ENCODE data around the gene FAM78B.

The FAM78B gene

GRCh38 chr1:166145499-166145898, 21.3 kb downstream of the FAM78B start:
- DNase-seq (no peak), ATAC-seq (ENCODE audit: insufficient read depth, low read depth) (no peak)
- Histone ChIP-seq H3K36me3 (ENCODE audit: insufficient read depth, low read length) (no peaks in the 10 kb centered on the region), H4K20me1 (ENCODE audit: insufficient read depth, low read length) (no peaks in the 10 kb centered on the region), H3K9me3 (ENCODE audit: insufficient read depth, low read length, severe bottlenecking) (no peaks in the 10 kb centered on the region), H3K79me2 (ENCODE audit: insufficient read depth, low read length) (no peaks in the 10 kb centered on the region), H3K4me2 (ENCODE audit: insufficient read depth, low read length) (no peak overlapping the region), H3K4me3 (ENCODE audit: low read depth in 1 of 2, low read length in 2 of 2) (no peak overlapping the region), H2AFZ (ENCODE audit: low read depth, low read length) (no peak overlapping the region), H3K4me1 (ENCODE audit: insufficient read depth, low read length) (no peaks in the 10 kb centered on the region), H3K27me3 (ENCODE audit: insufficient read depth, low read length, poor library complexity) (peaks cover 10% of the 10 kb centered on the region), H3K9ac (ENCODE audit: low read depth, low read length) (no peak overlapping the region), H3K27ac (ENCODE audit: low read length) (no peak overlapping the region)
- TF ChIP-seq EZH2 (IDR thresholded peaks at IDR 0.05; ENCODE audit: borderline replicate concordance, low read depth, low read length, severe bottlenecking): no peak
- TF ChIP-seq CTCF (IDR thresholded peaks at IDR 0.05; ENCODE audit: borderline replicate concordance, extremely low read depth, low read length, poor library complexity, severe bottlenecking): no peak

- ATAC-seq (ENCODE audit: insufficient read depth, low read depth): no peak
- no peaks in the 10 kb centered on the region for H3K4me1 ChIP-seq (ENCODE audit: insufficient read depth, low read length)
- TF ChIP-seq CTCF (IDR thresholded peaks at IDR 0.05; ENCODE audit: borderline replicate concordance, extremely low read depth, low read length, poor library complexity, severe bottlenecking): no peak
- TF ChIP-seq EZH2 (IDR thresholded peaks at IDR 0.05; ENCODE audit: borderline replicate concordance, low read depth, low read length, severe bottlenecking): no peak
- H3K79me2 ChIP-seq (ENCODE audit: insufficient read depth, low read length): no peaks in the 10 kb centered on the region
- H3K4me2 ChIP-seq (ENCODE audit: insufficient read depth, low read length): no peak overlapping the region
- no peak overlapping the region for H2AFZ ChIP-seq (ENCODE audit: low read depth, low read length)
- DNase-seq: no peak
- no peak overlapping the region for H3K4me3 ChIP-seq (ENCODE audit: low read depth in 1 of 2, low read length in 2 of 2)
- no peaks in the 10 kb centered on the region for H3K36me3 ChIP-seq (ENCODE audit: insufficient read depth, low read length)
- H3K27me3 ChIP-seq (ENCODE audit: insufficient read depth, low read length, poor library complexity): peaks cover 6% of the 10 kb centered on the region
- no peaks in the 10 kb centered on the region for H3K9me3 ChIP-seq (ENCODE audit: insufficient read depth, low read length, severe bottlenecking)
- no peaks in the 10 kb centered on the region for H4K20me1 ChIP-seq (ENCODE audit: insufficient read depth, low read length)
- no peak overlapping the region for H3K9ac ChIP-seq (ENCODE audit: low read depth, low read length)
- H3K27ac ChIP-seq (ENCODE audit: low read length): no peak overlapping the region
Observed at GRCh38 chr1:166141969-166142368, 24.8 kb downstream of the FAM78B start.

- TF ChIP-seq CTCF (IDR thresholded peaks at IDR 0.05; ENCODE audit: borderline replicate concordance, extremely low read depth, low read length, poor library complexity, severe bottlenecking): no peak
- no peak for TF ChIP-seq EZH2 (IDR thresholded peaks at IDR 0.05; ENCODE audit: borderline replicate concordance, low read depth, low read length, severe bottlenecking)
- DNase-seq (no peak), ATAC-seq (ENCODE audit: insufficient read depth, low read depth) (no peak)
- Histone ChIP-seq H3K79me2 (ENCODE audit: insufficient read depth, low read length) (no peaks in the 10 kb centered on the region), H3K4me2 (ENCODE audit: insufficient read depth, low read length) (no peak overlapping the region), H3K9ac (ENCODE audit: low read depth, low read length) (no peak overlapping the region), H3K27me3 (ENCODE audit: insufficient read depth, low read length, poor library complexity) (peaks cover 6% of the 10 kb centered on the region), H3K27ac (ENCODE audit: low read length) (no peak overlapping the region), H3K4me3 (ENCODE audit: low read depth in 1 of 2, low read length in 2 of 2) (no peak overlapping the region), H2AFZ (ENCODE audit: low read depth, low read length) (no peak overlapping the region), H3K36me3 (ENCODE audit: insufficient read depth, low read length) (no peaks in the 10 kb centered on the region), H3K9me3 (ENCODE audit: insufficient read depth, low read length, severe bottlenecking) (no peaks in the 10 kb centered on the region), H3K4me1 (ENCODE audit: insufficient read depth, low read length) (no peaks in the 10 kb centered on the region), H4K20me1 (ENCODE audit: insufficient read depth, low read length) (no peaks in the 10 kb centered on the region)
Observed at GRCh38 chr1:166140251-166140650, 26.6 kb downstream of the FAM78B start.

- Histone ChIP-seq H3K4me2 (ENCODE audit: insufficient read depth, low read length) (no peak overlapping the region), H3K27me3 (ENCODE audit: insufficient read depth, low read length, poor library complexity) (peaks cover 8% of the 10 kb centered on the region), H3K9ac (ENCODE audit: low read depth, low read length) (no peak overlapping the region), H3K27ac (ENCODE audit: low read length) (no peak overlapping the region), H2AFZ (ENCODE audit: low read depth, low read length) (no peak overlapping the region), H3K36me3 (ENCODE audit: insufficient read depth, low read length) (no peaks in the 10 kb centered on the region), H3K9me3 (ENCODE audit: insufficient read depth, low read length, severe bottlenecking) (no peaks in the 10 kb centered on the region), H3K4me3 (ENCODE audit: low read depth in 1 of 2, low read length in 2 of 2) (no peak overlapping the region), H3K79me2 (ENCODE audit: insufficient read depth, low read length) (no peaks in the 10 kb centered on the region), H4K20me1 (ENCODE audit: insufficient read depth, low read length) (no peaks in the 10 kb centered on the region), H3K4me1 (ENCODE audit: insufficient read depth, low read length) (no peaks in the 10 kb centered on the region)
- no peak for DNase-seq
- no peak for TF ChIP-seq CTCF (IDR thresholded peaks at IDR 0.05; ENCODE audit: borderline replicate concordance, extremely low read depth, low read length, poor library complexity, severe bottlenecking)
- no peak for TF ChIP-seq EZH2 (IDR thresholded peaks at IDR 0.05; ENCODE audit: borderline replicate concordance, low read depth, low read length, severe bottlenecking)
- ATAC-seq (ENCODE audit: insufficient read depth, low read depth): no peak
Observed at GRCh38 chr1:166139735-166140134, 27.1 kb downstream of the FAM78B start.

All from DND-41 (cell line).